ENCODE measurements around the gene ZNF280B. TPM values are rescaled to one million over a fixed set of nuclear protein-coding genes. Genes with fewer than 3 reads are reported as not detected.
"Not testable (repeated sequence)": the region's sequence is repeated elsewhere in the genome, so short reads cannot be mapped to it uniquely, and the experiment has no call there.

The ZNF280B gene
- polyA plus RNA-seq, 4 donors, result 0.31 to 2.1 TPM; not detected in 2

DNA sequence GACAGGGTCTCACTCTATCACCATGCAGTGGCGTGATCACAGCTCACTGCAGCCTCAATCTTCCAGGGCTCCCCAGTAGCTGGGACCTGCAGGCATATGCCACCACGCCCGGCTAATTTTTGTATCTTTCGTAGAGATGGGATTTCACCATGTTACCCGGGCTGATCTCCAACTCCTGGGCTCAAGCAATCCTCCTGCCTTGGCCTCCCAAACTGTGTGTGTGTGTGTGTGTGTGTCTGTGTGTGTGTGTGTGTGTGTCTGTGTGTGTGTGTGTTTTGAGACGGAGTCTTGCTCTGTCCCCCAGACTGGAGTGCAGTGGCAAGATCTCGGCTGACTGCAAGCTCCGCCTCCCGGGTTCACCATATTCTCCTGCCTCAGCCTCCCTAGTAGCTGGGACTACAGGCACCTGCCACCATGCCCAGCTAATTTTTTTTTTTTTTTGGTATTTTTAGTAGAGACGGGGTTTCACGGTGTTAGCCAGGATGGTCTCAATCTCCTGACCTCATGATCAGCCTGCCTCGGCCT, 24.1 kb upstream of the ZNF280B start:
- not testable (repeated sequence) for H3K4me3 ChIP-seq (ENCODE audit: low read depth in 1 of 3, low read length in 3 of 3); H3K9me3 ChIP-seq (ENCODE audit: control insufficient read depth in 2 of 2, insufficient read depth in 1 of 2, low read depth in 1 of 2, low read length in 1 of 2); H3K27ac ChIP-seq (ENCODE audit: low read depth in 1 of 3, low read length in 2 of 3); DNase-seq; H3K4me1 ChIP-seq (ENCODE audit: control insufficient read depth in 3 of 3, insufficient read depth in 2 of 3, low read depth in 1 of 3, low read length in 2 of 3); FAIRE-seq; H3K36me3 ChIP-seq (ENCODE audit: control insufficient read depth in 3 of 3, insufficient read depth in 2 of 3, low read depth in 1 of 3, low read length in 3 of 3); H3K27me3 ChIP-seq (ENCODE audit: control insufficient read depth in 3 of 3, insufficient read depth in 3 of 3, low read length in 3 of 3)
- WGBS, 3 donors, result 82 to 88% (median 86%) methylated on average over 10 to 12 of the region's 12 CpGs

DNA sequence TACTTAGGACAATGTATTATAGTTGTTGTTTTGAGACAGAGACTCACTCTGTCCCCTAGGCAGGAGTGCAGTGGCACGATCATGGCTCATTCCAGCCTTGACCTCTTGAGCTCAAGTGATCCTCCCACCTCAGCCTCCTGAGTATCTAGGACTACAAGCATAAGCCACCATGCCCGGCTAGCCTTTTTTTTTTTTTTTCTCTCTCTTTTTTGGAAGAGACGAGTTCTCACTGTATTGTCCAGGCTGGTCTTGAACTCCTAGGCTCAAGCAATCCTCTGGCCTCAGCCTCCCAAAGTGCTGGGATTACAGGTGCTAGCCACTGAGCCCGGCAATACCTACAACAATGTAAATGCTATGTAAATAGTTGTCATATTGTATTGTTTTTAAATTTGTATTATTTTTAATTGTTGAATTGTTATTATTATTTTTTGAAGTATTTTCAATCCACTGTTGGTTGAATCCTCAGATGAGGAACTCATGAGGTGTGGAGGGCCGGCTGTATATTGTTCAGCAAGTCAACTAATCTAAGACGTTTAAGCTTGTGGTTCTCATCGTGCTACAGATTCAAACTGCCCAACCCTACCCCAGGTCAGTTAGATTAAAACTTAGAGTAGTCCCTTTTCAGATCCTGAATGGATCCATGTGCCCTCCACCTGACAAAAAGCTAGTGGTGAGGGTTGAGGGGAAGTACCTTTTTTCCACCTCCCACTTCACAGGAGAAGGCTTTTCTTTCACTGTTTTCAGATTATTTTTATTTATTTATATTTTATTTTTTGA, 23.4 kb upstream of the ZNF280B start:
- FAIRE-seq (no peak), DNase-seq (no peak)
- H3K27me3 ChIP-seq (ENCODE audit: control insufficient read depth in 3 of 3, insufficient read depth in 3 of 3, low read length in 3 of 3), result peaks cover 0 to 6% (median under 1%) of the 10 kb centered on the region in 3 donors
- H3K9me3 ChIP-seq (ENCODE audit: control insufficient read depth in 2 of 2, insufficient read depth in 1 of 2, low read depth in 1 of 2, low read length in 1 of 2), result no peaks in the 10 kb centered on the region
- H3K4me1 ChIP-seq (ENCODE audit: control insufficient read depth in 3 of 3, insufficient read depth in 2 of 3, low read depth in 1 of 3, low read length in 2 of 3), result no peaks in the 10 kb centered on the region
- no peak overlapping the region for H3K4me3 ChIP-seq (ENCODE audit: low read depth in 1 of 3, low read length in 3 of 3)
- no peak overlapping the region for H3K27ac ChIP-seq (ENCODE audit: low read depth in 1 of 3, low read length in 2 of 3)
- 73 to 84% (median 77%) methylated on average over 7 of the region's 7 CpGs for WGBS, 3 donors
- no peaks in the 10 kb centered on the region for H3K36me3 ChIP-seq (ENCODE audit: control insufficient read depth in 3 of 3, insufficient read depth in 2 of 3, low read depth in 1 of 3, low read length in 3 of 3)

DNA sequence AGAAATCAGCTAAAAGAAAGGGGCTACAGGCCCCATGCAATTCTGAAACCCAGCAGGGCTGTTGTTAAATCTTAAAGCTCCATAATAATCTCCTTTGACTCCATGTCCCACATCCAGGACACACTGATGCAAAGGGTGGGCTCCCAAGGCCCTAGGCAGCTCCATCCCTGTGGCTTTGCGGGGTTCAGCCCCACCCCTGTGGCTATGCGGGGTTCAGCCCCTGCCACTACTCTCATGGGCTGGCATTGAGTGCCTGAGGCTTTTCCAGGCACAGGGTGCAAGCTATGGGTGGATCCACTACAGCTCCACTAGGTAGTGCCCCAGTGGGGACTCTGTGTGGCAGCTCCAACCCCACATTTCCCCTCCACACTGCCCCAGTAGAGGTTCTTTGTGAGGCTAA, 20.2 kb upstream of the ZNF280B start:
- H3K4me1 ChIP-seq (ENCODE audit: control insufficient read depth in 3 of 3, insufficient read depth in 2 of 3, low read depth in 1 of 3, low read length in 2 of 3), result no peaks in the 10 kb centered on the region
- no peak overlapping the region for H3K27ac ChIP-seq (ENCODE audit: low read depth in 1 of 3, low read length in 2 of 3)
- H3K9me3 ChIP-seq (ENCODE audit: control insufficient read depth in 2 of 2, insufficient read depth in 1 of 2, low read depth in 1 of 2, low read length in 1 of 2), result no peaks in the 10 kb centered on the region
- H3K27me3 ChIP-seq (ENCODE audit: control insufficient read depth in 3 of 3, insufficient read depth in 3 of 3, low read length in 3 of 3), result peaks cover 0 to 4% (median 3%) of the 10 kb centered on the region in 3 donors
- WGBS, 3 donors, result 88 to 98% (median 88%) methylated on average over 2 of the region's 2 CpGs
- FAIRE-seq (no peak), DNase-seq (no peak)
- H3K36me3 ChIP-seq (ENCODE audit: control insufficient read depth in 3 of 3, insufficient read depth in 2 of 3, low read depth in 1 of 3, low read length in 3 of 3), result no peaks in the 10 kb centered on the region
- no peak overlapping the region for H3K4me3 ChIP-seq (ENCODE audit: low read depth in 1 of 3, low read length in 3 of 3)

DNA sequence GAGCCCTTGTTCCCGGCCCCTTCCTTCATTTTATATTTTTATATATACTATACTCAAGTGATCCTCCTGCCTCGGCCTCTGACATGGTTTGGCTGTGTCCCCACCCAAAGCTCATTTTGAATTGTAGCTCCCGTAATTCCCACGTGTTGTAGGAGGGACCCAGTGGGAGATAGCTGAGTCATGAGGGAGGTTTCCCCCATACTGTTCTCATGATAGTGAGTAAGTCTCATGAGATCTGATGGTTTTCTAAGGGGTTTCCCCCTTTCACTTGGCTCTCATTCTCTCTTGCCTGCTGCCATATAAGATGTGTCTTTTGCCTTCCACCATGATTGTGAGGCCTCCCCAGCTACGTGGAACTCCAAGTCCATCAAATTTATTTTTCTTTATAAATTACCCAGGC, 18.8 kb upstream of the ZNF280B start:
- H3K36me3 ChIP-seq (ENCODE audit: control insufficient read depth in 3 of 3, insufficient read depth in 2 of 3, low read depth in 1 of 3, low read length in 3 of 3), result no peaks in the 10 kb centered on the region
- no peak for DNase-seq
- H3K27me3 ChIP-seq (ENCODE audit: control insufficient read depth in 3 of 3, insufficient read depth in 3 of 3, low read length in 3 of 3), result peaks cover 0 to 6% (median 0%) of the 10 kb centered on the region in 3 donors
- no peak overlapping the region for H3K27ac ChIP-seq (ENCODE audit: low read depth in 1 of 3, low read length in 2 of 3)
- no peak overlapping the region for H3K4me3 ChIP-seq (ENCODE audit: low read depth in 1 of 3, low read length in 3 of 3)
- H3K4me1 ChIP-seq (ENCODE audit: control insufficient read depth in 3 of 3, insufficient read depth in 2 of 3, low read depth in 1 of 3, low read length in 2 of 3), result no peaks in the 10 kb centered on the region
- no peak for FAIRE-seq
- 77 to 79% (median 79%) methylated on average over 5 of the region's 5 CpGs for WGBS, 3 donors
- no peaks in the 10 kb centered on the region for H3K9me3 ChIP-seq (ENCODE audit: control insufficient read depth in 2 of 2, insufficient read depth in 1 of 2, low read depth in 1 of 2, low read length in 1 of 2)

DNA sequence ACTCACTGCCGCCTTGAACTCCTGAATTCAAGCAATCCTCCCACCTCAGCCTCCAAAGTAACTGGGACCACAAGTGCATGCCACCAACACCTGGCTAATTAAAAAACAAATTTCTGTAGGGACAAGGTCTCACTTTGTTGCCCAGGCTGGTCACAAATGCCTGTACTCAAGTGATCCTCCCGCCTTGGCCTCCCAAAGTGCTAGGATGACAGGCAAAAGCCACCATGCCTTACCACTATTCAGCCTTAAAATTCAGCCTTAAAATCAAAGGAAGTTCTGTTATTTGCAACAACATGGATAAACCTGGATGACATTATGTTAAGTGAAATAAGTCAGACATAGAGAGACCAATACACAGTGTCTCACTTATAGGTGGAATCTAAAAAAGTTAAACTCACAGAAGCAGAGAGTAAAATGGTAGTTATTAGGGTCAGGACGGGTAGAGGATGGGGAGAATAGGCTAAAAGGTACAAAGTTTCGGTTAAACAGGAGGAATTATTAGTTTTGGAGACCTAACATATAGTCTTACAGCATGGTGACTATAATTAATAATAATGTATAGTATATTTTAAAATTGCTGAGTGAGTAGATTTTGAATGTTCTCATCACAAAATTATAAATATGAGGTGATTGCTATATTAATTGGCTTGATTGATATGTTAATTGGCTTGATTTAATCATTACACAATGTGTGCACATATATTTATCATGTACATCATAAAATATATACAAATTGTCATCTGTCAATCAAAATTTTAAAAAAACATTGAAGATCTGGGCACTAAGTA, 17.8 kb upstream of the ZNF280B start:
- no peak for FAIRE-seq
- Histone ChIP-seq H3K27me3 (ENCODE audit: control insufficient read depth in 3 of 3, insufficient read depth in 3 of 3, low read length in 3 of 3) (peaks cover 0 to 6% (median 0%) of the 10 kb centered on the region in 3 donors), H3K9me3 (ENCODE audit: control insufficient read depth in 2 of 2, insufficient read depth in 1 of 2, low read depth in 1 of 2, low read length in 1 of 2) (no peaks in the 10 kb centered on the region), H3K4me1 (ENCODE audit: control insufficient read depth in 3 of 3, insufficient read depth in 2 of 3, low read depth in 1 of 3, low read length in 2 of 3) (no peaks in the 10 kb centered on the region), H3K36me3 (ENCODE audit: control insufficient read depth in 3 of 3, insufficient read depth in 2 of 3, low read depth in 1 of 3, low read length in 3 of 3) (no peaks in the 10 kb centered on the region), H3K4me3 (ENCODE audit: low read depth in 1 of 3, low read length in 3 of 3) (no peak overlapping the region), H3K27ac (ENCODE audit: low read depth in 1 of 3, low read length in 2 of 3) (no peak overlapping the region)
- no peak for DNase-seq
- WGBS, 3 donors, result 74 to 83% (median 79%) methylated on average over 4 of the region's 4 CpGs

DNA sequence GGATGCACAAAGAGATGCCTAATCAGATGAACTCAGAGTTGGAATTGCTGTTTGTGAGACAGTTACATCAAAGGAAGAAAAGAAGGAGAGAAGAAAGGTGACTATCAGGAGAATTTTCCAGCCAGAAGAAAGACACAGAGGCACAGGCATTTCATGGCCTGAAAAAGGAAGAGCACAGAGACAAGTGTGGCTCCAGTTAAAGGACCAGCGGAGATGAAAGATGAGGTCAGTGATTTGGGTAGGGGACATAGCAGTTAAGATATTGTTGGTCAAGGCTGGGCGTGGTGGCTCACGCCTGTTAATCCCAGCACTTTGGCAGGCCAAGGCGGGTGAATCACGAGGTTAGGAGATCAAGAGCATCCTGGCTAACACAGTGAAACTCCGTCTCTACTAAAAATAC, 15.0 kb upstream of the ZNF280B start:
- 77 to 79% (median 79%) methylated on average over 6 of the region's 6 CpGs for WGBS, 3 donors
- no peak overlapping the region for H3K4me3 ChIP-seq (ENCODE audit: low read depth in 1 of 3, low read length in 3 of 3)
- FAIRE-seq (no peak), DNase-seq (no peak)
- H3K4me1 ChIP-seq (ENCODE audit: control insufficient read depth in 3 of 3, insufficient read depth in 2 of 3, low read depth in 1 of 3, low read length in 2 of 3), result no peaks in the 10 kb centered on the region
- H3K27me3 ChIP-seq (ENCODE audit: control insufficient read depth in 3 of 3, insufficient read depth in 3 of 3, low read length in 3 of 3), result peaks cover 0 to 6% (median 0%) of the 10 kb centered on the region in 3 donors
- H3K27ac ChIP-seq (ENCODE audit: low read depth in 1 of 3, low read length in 2 of 3), result no peak overlapping the region
- no peaks in the 10 kb centered on the region for H3K36me3 ChIP-seq (ENCODE audit: control insufficient read depth in 3 of 3, insufficient read depth in 2 of 3, low read depth in 1 of 3, low read length in 3 of 3)
- H3K9me3 ChIP-seq (ENCODE audit: control insufficient read depth in 2 of 2, insufficient read depth in 1 of 2, low read depth in 1 of 2, low read length in 1 of 2), result no peaks in the 10 kb centered on the region

DNA sequence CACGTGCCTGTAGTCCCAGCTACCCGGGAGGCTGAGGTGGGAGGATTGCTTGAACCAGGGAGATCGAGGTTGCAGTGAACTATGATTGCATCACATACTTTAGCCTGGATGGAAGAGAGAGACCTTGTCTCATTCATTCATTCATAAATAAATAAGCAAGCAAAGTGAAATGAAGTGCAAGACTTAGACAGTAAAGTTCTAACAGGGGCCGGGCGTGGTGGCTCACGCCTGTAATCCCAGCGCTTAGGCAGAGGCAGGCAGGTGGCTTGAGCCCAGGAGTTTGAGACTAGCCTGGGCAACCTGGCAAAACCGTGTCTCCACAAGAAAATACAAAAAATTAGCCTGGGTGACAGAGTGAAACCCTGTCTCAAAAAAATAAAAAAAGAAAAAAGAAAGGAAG, 13.1 kb upstream of the ZNF280B start:
- 48 to 77% (median 73%) methylated on average over 8 of the region's 8 CpGs for WGBS, 3 donors
- FAIRE-seq (no peak), DNase-seq (no peak)
- Histone ChIP-seq H3K4me3 (ENCODE audit: low read depth in 1 of 3, low read length in 3 of 3) (no peak overlapping the region), H3K36me3 (ENCODE audit: control insufficient read depth in 3 of 3, insufficient read depth in 2 of 3, low read depth in 1 of 3, low read length in 3 of 3) (no peaks in the 10 kb centered on the region), H3K9me3 (ENCODE audit: control insufficient read depth in 2 of 2, insufficient read depth in 1 of 2, low read depth in 1 of 2, low read length in 1 of 2) (no peaks in the 10 kb centered on the region), H3K27ac (ENCODE audit: low read depth in 1 of 3, low read length in 2 of 3) (no peak overlapping the region), H3K27me3 (ENCODE audit: control insufficient read depth in 3 of 3, insufficient read depth in 3 of 3, low read length in 3 of 3) (peaks cover 0 to 6% (median 0%) of the 10 kb centered on the region in 3 donors), H3K4me1 (ENCODE audit: control insufficient read depth in 3 of 3, insufficient read depth in 2 of 3, low read depth in 1 of 3, low read length in 2 of 3) (no peaks in the 10 kb centered on the region)

DNA sequence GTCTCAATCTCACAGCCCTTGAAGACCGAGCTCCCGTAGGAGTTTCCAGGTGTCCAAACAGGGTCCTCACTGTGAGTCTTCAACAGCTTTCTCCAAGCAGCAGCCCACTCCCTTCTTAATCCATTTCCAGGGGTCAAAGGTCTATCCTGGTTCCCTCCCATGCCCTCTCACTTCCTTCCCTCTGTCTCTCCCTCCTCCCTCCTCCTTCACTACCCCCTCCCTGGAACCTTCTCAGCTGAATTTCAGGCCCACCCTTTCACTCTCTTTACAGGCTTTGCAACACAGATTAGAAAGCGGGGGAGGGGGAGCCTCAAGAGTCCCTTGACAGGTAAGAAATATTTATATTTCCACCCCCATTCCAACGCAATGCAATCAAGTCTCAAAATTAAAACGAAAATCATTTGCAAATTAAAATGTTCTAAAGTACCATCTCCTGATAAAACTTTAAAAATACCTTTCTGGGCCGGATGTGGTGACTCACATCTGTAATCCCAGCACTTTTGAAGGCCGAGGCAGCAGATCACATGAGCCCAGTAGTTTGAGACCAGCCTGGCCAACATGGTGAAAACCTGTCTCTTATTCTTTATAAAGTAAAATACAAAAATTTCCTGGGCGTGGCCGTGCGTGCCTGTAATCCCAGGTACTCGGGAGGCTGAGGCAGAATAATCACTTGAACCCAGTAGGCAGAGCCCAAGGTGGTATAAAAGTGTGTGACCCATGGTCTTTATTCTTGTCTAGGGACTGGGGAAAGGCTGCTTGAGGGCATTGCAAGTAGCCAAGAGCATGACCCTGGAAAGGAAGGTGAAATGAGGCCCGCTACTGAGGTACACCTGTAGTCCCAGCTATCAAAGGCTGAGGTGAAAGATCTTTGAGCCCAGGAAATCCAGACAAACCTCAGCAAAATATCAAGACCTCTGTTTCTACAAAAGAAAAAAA, 12.4 kb upstream of the ZNF280B start:
- Histone ChIP-seq H3K4me3 (ENCODE audit: low read depth in 1 of 3, low read length in 3 of 3) (no peak overlapping the region), H3K9me3 (ENCODE audit: control insufficient read depth in 2 of 2, insufficient read depth in 1 of 2, low read depth in 1 of 2, low read length in 1 of 2) (no peaks in the 10 kb centered on the region), H3K4me1 (ENCODE audit: control insufficient read depth in 3 of 3, insufficient read depth in 2 of 3, low read depth in 1 of 3, low read length in 2 of 3) (no peaks in the 10 kb centered on the region), H3K27ac (ENCODE audit: low read depth in 1 of 3, low read length in 2 of 3) (no peak overlapping the region), H3K36me3 (ENCODE audit: control insufficient read depth in 3 of 3, insufficient read depth in 2 of 3, low read depth in 1 of 3, low read length in 3 of 3) (no peaks in the 10 kb centered on the region), H3K27me3 (ENCODE audit: control insufficient read depth in 3 of 3, insufficient read depth in 3 of 3, low read length in 3 of 3) (peaks cover 0 to 6% (median 0%) of the 10 kb centered on the region in 3 donors)
- no peak for DNase-seq
- FAIRE-seq, result no peak
- 66 to 75% (median 71%) methylated on average over 12 of the region's 12 CpGs for WGBS, 3 donors

Measured in small intestine (tissue), 7 donors.